RWPE2 (cell line): ENCODE measurements around the gene STRN.
A peak's percentile ranks its signal among the peaks of the same experiment; 100 is the strongest.

ENCODE experiments used
- ATAC-seq: fragments of 200-7000 bp; cut with Tn5 transposase; 3 replicates; pipeline ENCODE4 v1.9.1; 2021; ENCODE audit warnings: low read depth
- DNase-seq: peaks from one replicate; pipeline ENCODE4 v3.0.0-alpha.2; 2020; ENCODE audit warnings: low spot score
- H3K27ac ChIP-seq: fragments of 450-650 bp; 2 replicates; pipeline ENCODE4 v1.5.1; 2017; ENCODE audit warnings: mild to moderate bottlenecking; ENCODE audit not compliant: poor library complexity, severe bottlenecking
- H3K27me3 ChIP-seq: fragments of 250-450 bp; sonication (Bioruptor Pico); 2 replicates; pipeline ENCODE4 v1.5.1; 2021; ENCODE audit warnings: mild to moderate bottlenecking, moderate library complexity; ENCODE audit not compliant: insufficient read depth, poor library complexity, severe bottlenecking
- H3K36me3 ChIP-seq: fragments of 250-450 bp; sonication (Bioruptor Pico); 2 replicates; pipeline ENCODE4 v1.5.1; 2020; ENCODE audit warnings: low read depth, mild to moderate bottlenecking, moderate library complexity
- H3K4me1 ChIP-seq: fragments of 250-450 bp; sonication (Bioruptor Pico); 2 replicates; pipeline ENCODE4 v1.5.1; 2021; ENCODE audit warnings: mild to moderate bottlenecking, moderate library complexity; ENCODE audit not compliant: insufficient read depth, poor library complexity, severe bottlenecking
- H3K4me3 ChIP-seq: fragments of 250-450 bp; sonication (Bioruptor Pico); 2 replicates; pipeline ENCODE4 v1.5.1; 2021; ENCODE audit warnings: mild to moderate bottlenecking, moderate library complexity; ENCODE audit not compliant: severe bottlenecking
- H3K9me3 ChIP-seq: fragments of 250-450 bp; sonication (Bioruptor Pico); 2 replicates; pipeline ENCODE4 v1.5.1; 2021; ENCODE audit warnings: mild to moderate bottlenecking, moderate library complexity; ENCODE audit not compliant: severe bottlenecking
- TF ChIP-seq, protein P1 (sequence below): fragments of 450-650 bp; IDR thresholded peaks from one replicate; pipeline ENCODE4 v1.5.1; 2017; ENCODE audit warnings: mild to moderate bottlenecking, moderate library complexity; ENCODE audit not compliant: poor library complexity, severe bottlenecking

STRN gene, protein sequence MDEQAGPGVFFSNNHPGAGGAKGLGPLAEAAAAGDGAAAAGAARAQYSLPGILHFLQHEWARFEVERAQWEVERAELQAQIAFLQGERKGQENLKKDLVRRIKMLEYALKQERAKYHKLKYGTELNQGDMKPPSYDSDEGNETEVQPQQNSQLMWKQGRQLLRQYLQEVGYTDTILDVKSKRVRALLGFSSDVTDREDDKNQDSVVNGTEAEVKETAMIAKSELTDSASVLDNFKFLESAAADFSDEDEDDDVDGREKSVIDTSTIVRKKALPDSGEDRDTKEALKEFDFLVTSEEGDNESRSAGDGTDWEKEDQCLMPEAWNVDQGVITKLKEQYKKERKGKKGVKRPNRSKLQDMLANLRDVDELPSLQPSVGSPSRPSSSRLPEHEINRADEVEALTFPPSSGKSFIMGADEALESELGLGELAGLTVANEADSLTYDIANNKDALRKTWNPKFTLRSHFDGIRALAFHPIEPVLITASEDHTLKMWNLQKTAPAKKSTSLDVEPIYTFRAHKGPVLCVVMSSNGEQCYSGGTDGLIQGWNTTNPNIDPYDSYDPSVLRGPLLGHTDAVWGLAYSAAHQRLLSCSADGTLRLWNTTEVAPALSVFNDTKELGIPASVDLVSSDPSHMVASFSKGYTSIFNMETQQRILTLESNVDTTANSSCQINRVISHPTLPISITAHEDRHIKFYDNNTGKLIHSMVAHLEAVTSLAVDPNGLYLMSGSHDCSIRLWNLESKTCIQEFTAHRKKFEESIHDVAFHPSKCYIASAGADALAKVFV

DNA sequence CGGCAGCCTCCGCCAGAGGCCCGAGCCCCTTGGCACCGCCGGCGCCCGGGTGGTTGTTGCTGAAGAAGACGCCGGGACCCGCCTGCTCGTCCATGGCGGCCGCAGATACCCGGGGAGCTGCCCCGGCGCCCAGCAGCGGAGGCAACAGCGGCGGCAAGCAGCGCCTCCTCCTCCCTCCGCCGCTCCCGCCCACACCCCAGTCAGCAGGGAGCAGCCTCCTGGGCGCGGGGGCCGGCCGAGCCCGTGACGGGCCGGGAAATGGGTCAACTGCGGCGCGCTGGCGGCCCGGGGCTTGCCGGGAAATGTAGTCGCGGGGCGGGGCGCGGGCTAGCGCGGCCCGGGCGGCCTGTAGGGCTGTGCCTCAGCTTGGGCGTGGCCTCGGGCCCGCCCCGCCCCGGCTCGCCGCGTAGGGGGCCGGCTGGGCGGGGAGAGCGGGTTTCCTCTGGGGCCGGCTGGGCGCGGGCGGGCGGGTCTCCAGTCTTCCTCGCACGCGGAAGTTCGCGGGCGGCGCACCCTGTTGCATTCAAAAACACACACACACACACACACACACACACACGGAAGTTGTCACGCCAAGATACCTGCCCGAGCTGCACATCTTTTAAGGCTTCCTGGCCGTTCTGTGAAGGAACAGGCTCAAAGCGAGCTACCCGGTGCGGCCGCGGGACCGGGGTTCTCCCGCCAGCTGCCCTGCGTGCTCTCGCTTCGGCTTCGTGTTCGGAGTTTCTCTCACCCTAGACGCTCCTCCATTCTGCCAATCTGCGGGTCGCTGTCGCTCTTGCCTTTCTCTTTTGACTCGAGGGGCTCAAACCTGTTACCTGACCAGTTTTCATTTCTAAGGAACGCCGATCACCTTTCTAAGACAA lies at the start of gene STRN:
TSS of gene STRN (minus strand) at position 167 of the 866 bp plus-strand sequence. CDS start at position 94, 73 bp downstream.
- peak within 1 kb of the TSS; percentile 96 for H3K4me3 ChIP-seq
- peaks cover 13% of the 10 kb centered on the region for H3K4me1 ChIP-seq
- DNase-seq (peak; percentile 94), ATAC-seq (peak; percentile 94)
- TF ChIP-seq, protein P1, sequence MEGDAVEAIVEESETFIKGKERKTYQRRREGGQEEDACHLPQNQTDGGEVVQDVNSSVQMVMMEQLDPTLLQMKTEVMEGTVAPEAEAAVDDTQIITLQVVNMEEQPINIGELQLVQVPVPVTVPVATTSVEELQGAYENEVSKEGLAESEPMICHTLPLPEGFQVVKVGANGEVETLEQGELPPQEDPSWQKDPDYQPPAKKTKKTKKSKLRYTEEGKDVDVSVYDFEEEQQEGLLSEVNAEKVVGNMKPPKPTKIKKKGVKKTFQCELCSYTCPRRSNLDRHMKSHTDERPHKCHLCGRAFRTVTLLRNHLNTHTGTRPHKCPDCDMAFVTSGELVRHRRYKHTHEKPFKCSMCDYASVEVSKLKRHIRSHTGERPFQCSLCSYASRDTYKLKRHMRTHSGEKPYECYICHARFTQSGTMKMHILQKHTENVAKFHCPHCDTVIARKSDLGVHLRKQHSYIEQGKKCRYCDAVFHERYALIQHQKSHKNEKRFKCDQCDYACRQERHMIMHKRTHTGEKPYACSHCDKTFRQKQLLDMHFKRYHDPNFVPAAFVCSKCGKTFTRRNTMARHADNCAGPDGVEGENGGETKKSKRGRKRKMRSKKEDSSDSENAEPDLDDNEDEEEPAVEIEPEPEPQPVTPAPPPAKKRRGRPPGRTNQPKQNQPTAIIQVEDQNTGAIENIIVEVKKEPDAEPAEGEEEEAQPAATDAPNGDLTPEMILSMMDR: no peak
- H3K36me3 ChIP-seq: 0 out of 2 replicates have a peak, but pooled peaks cover 2% of the 10 kb centered on the region
- H3K27me3 ChIP-seq: no peaks in the 10 kb centered on the region
- no peaks in the 10 kb centered on the region for H3K9me3 ChIP-seq
- H3K27ac ChIP-seq: peak within 1 kb of the TSS; percentile 71

DNA sequence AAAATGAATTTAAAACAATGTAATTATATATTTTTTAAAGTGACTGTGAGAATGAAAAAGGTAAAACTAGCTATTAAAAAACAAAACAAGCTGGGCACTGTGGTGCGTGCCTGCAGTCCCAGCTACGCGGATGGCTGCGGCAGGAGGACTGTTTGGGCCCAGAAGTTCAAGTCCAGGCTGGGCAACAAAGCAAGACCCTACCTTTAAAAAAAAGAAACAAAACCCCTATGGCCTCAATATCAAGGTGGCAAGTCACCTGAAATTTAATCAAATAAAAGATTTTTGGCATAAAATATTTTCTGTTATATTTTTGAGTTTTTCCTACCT lies 46.9 kb upstream of the STRN start:
- DNase-seq (no peak), ATAC-seq (no peak)
- no peaks in the 10 kb centered on the region for H3K4me1 ChIP-seq
- H3K27ac ChIP-seq: no peak overlapping the region
- H3K4me3 ChIP-seq: no peak overlapping the region
- TF ChIP-seq, protein P1: no peak
- no peaks in the 10 kb centered on the region for H3K27me3 ChIP-seq
- H3K36me3 ChIP-seq: peaks cover 46% of the 10 kb centered on the region
- H3K9me3 ChIP-seq: no peaks in the 10 kb centered on the region

DNA sequence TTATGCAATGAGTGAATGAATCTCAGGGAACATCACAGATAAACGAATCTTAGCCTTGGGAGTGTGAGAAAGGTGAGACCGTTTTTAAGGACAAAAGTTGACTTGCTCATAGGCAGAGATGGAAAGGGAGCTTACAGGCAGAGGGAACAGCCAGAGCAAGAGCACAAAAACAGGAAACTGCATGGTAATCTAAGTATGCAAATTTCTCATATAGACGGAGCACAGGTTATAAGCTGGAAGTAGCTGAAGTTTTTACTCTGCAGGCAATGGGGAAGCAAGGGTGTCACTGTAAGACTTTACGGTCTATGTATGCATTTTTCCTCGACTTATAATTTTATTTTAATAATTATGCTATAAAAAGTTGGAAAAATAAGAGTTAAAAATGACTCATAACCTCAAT lies 44.8 kb upstream of the STRN start:
- Histone ChIP-seq H3K36me3 (peaks cover 57% of the 10 kb centered on the region), H3K4me1 (no peaks in the 10 kb centered on the region), H3K9me3 (no peaks in the 10 kb centered on the region), H3K27me3 (no peaks in the 10 kb centered on the region), H3K27ac (no peak overlapping the region), H3K4me3 (no peak overlapping the region)
- TF ChIP-seq, protein P1: no peak
- DNase-seq: no peak
- ATAC-seq: no peak

DNA sequence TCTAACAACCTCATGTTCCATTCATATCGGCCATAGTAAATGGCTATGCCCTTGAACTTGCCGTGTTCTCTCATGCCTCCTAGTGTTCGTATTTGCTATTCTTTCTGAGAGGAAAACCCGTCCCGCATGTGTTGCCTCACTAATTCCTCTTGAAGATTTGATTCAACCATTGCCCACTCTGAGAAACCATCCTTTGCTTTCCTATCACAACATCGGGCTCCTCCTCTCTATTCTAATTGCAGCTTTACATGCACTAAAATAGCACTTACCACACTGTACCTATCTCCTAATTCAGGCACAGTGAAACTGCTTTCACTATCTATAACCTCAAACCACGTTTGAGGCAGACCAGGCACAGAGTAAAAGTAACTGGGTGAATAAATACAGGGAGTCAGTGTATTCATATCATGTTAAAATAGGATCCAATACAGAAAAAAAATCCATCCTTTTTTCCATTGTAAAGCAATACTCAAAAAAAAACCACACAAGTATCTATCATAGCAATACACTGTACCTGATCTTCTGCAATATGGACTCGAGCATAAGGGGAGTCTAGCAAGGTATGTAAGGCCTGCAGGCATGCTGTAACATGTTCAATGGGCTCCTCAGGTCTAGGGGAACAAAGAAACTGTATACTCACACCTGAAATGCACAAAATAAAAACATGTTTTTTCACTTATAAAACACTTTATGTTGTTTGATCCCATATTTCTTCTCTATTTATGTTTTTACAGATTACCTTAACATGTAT lies 39.0 kb upstream of the STRN start:
- no peaks in the 10 kb centered on the region for H3K9me3 ChIP-seq
- no peak overlapping the region for H3K27ac ChIP-seq
- TF ChIP-seq, protein P1: peak; percentile 50
- H3K4me3 ChIP-seq: no peak overlapping the region
- no peaks in the 10 kb centered on the region for H3K27me3 ChIP-seq
- H3K36me3 ChIP-seq: peaks cover 46% of the 10 kb centered on the region
- peaks cover 6% of the 10 kb centered on the region for H3K4me1 ChIP-seq
- ATAC-seq: no peak
- no peak for DNase-seq
